GM21737 (cell line): ENCODE measurements around the gene CYP27A1.
"Not testable (repeated sequence)": the region's sequence is repeated elsewhere in the genome, so short reads cannot be mapped to it uniquely, and the experiment has no call there.

ENCODE experiments used
- ATAC-seq: cut with Tn5 transposase; IDR thresholded peaks from one replicate; pipeline ENCODE4 v1.9.1; 2021; ENCODE audit warnings: mild to moderate bottlenecking, moderate library complexity; ENCODE audit not compliant: unreplicated experiment

The CYP27A1 gene

GRCh38 chr2:218772759-218773158, 9.2 kb upstream of the CYP27A1 start:
- not testable (repeated sequence) for ATAC-seq

- no peak for ATAC-seq
Measured at GRCh38 chr2:218773881-218774280, 8.1 kb upstream of the CYP27A1 start.

GRCh38 chr2:218776488-218776887, 5.5 kb upstream of the CYP27A1 start:
- ATAC-seq, result no peak

GRCh38 chr2:218777276-218777990, 4.5 kb upstream of the CYP27A1 start:
- no peak for ATAC-seq

- ATAC-seq, result no peak
Measured at GRCh38 chr2:218780046-218780445, 1.9 kb upstream of the CYP27A1 start.

GRCh38 chr2:218780851-218781690, 876 bp upstream of the CYP27A1 start:
- no peak for ATAC-seq

GRCh38 chr2:218782528-218782844, 539 bp downstream of the CYP27A1 start:
- ATAC-seq, result no peak

- no peak for ATAC-seq
Measured at GRCh38 chr2:218783688-218784087, 1.7 kb downstream of the CYP27A1 start.

GRCh38 chr2:218785103-218785502, 3.2 kb downstream of the CYP27A1 start:
- ATAC-seq, result no peak

- ATAC-seq, result no peak
Measured at GRCh38 chr2:218786133-218786532, 4.2 kb downstream of the CYP27A1 start.

GRCh38 chr2:218788529-218789255, 6.7 kb downstream of the CYP27A1 start:
- no peak for ATAC-seq

- ATAC-seq, result no peak
Measured at GRCh38 chr2:218792433-218792832, 10.5 kb downstream of the CYP27A1 start.

GRCh38 chr2:218796691-218797090, 14.7 kb downstream of the CYP27A1 start:
- no peak for ATAC-seq

- no peak for ATAC-seq
Measured at GRCh38 chr2:218798767-218799504, 17.0 kb downstream of the CYP27A1 start.

GRCh38 chr2:218799990-218800389, 18.0 kb downstream of the CYP27A1 start:
- no peak for ATAC-seq

GRCh38 chr2:218802386-218802994, 20.5 kb downstream of the CYP27A1 start:
- no peak for ATAC-seq

- ATAC-seq, result no peak
Measured at GRCh38 chr2:218804817-218805216, 22.9 kb downstream of the CYP27A1 start.

GRCh38 chr2:218805627-218806026, 23.7 kb downstream of the CYP27A1 start:
- ATAC-seq, result no peak

- no peak for ATAC-seq
Measured at GRCh38 chr2:218806346-218806978, 24.5 kb downstream of the CYP27A1 start.

GRCh38 chr2:218807626-218808025, 25.7 kb downstream of the CYP27A1 start:
- no peak for ATAC-seq
